ENCODE measurements around the gene PEMT. TPM values are rescaled to one million over a fixed set of nuclear protein-coding genes. Genes with fewer than 3 reads are reported as not detected.

PEMT gene
- total RNA-seq, 2 donors from 2014 or later = 38.3 to 52.7 TPM

- no peaks in the 10 kb centered on the region for H3K9me3 ChIP-seq (ENCODE audit: control insufficient read depth, low read length)
Measured at GRCh38 chr17:17593222-17593620, 1.7 kb upstream of the PEMT start.

GRCh38 chr17:17590883-17591354 is 589 bp downstream of the PEMT start:
- H3K27ac Mint-ChIP-seq = peak overlapping the region; percentile 92
- no peaks in the 10 kb centered on the region for H3K27me3 Mint-ChIP-seq (ENCODE audit: insufficient read depth)
- Histone ChIP-seq H3K27me3 (ENCODE audit: control insufficient read depth, insufficient read depth, low read length, poor library complexity, severe bottlenecking) (no peaks in the 10 kb centered on the region), H3K9me3 (ENCODE audit: control insufficient read depth, low read length) (no peaks in the 10 kb centered on the region), H3K27ac (ENCODE audit: low read depth, low read length) (peak overlapping the region; percentile 24), H3K36me3 (ENCODE audit: control insufficient read depth, insufficient read depth, low read length) (no peaks in the 10 kb centered on the region), H3K4me3 (ENCODE audit: low read length) (peak overlapping the region; percentile 97), H3K4me1 (ENCODE audit: control insufficient read depth, insufficient read depth, low read length) (no peaks in the 10 kb centered on the region), H3K9ac (ENCODE audit: extremely low read depth, low read length, poor library complexity, severe bottlenecking) (peak overlapping the region; percentile 83)
- TF ChIP-seq CTCF (conservative IDR thresholded peaks at IDR 0.05) = no peak
- H3K9me3 Mint-ChIP-seq = no peaks in the 10 kb centered on the region
- no peak for DNase-seq
- WGBS, 2 experiments (ENCODE audit: insufficient coverage in 1 of 2, insufficient read length in 1 of 2) = 0 to 4% methylated on average over 5 to 21 of the region's 21 CpGs
- peaks cover 1% of the 10 kb centered on the region for H3K36me3 Mint-ChIP-seq (ENCODE audit: low read depth)
- H3K4me3 Mint-ChIP-seq = peak overlapping the region; percentile 89
- H3K4me1 Mint-ChIP-seq = peaks cover 10% of the 10 kb centered on the region

More at GRCh38 chr17:17593222-17593620, 1.7 kb upstream of the PEMT start:
- Histone ChIP-seq H3K9ac (ENCODE audit: extremely low read depth, low read length, poor library complexity, severe bottlenecking) (no peak overlapping the region), H3K4me1 (ENCODE audit: control insufficient read depth, insufficient read depth, low read length) (no peaks in the 10 kb centered on the region), H3K27ac (ENCODE audit: low read depth, low read length) (no peak overlapping the region), H3K36me3 (ENCODE audit: control insufficient read depth, insufficient read depth, low read length) (no peaks in the 10 kb centered on the region), H3K4me3 (ENCODE audit: low read length) (peak overlapping the region; percentile 97), H3K27me3 (ENCODE audit: control insufficient read depth, insufficient read depth, low read length, poor library complexity, severe bottlenecking) (no peaks in the 10 kb centered on the region)
- H3K27me3 Mint-ChIP-seq (ENCODE audit: insufficient read depth) = no peaks in the 10 kb centered on the region
- 93 to 98% methylated on average over 6 of the region's 6 CpGs for WGBS, 2 experiments (ENCODE audit: insufficient coverage in 1 of 2, insufficient read length in 1 of 2)
- no peak for TF ChIP-seq CTCF (conservative IDR thresholded peaks at IDR 0.05)
- H3K36me3 Mint-ChIP-seq (ENCODE audit: low read depth) = no peaks in the 10 kb centered on the region
- H3K9me3 Mint-ChIP-seq = no peaks in the 10 kb centered on the region
- peaks cover 10% of the 10 kb centered on the region for H3K4me1 Mint-ChIP-seq
- peak overlapping the region; percentile 40 for H3K27ac Mint-ChIP-seq
- DNase-seq = no peak
- H3K4me3 Mint-ChIP-seq = peak overlapping the region; percentile 89

- 72 to 86% methylated on average over 11 of the region's 11 CpGs for WGBS, 2 experiments (ENCODE audit: insufficient coverage in 1 of 2, insufficient read length in 1 of 2)
- Mint-ChIP-seq H3K27ac (no peak overlapping the region), H3K36me3 (ENCODE audit: low read depth) (peaks cover 1% of the 10 kb centered on the region), H3K27me3 (ENCODE audit: insufficient read depth) (no peaks in the 10 kb centered on the region), H3K4me1 (peaks cover 10% of the 10 kb centered on the region), H3K4me3 (peak overlapping the region; percentile 89), H3K9me3 (no peaks in the 10 kb centered on the region)
- Histone ChIP-seq H3K4me1 (ENCODE audit: control insufficient read depth, insufficient read depth, low read length) (no peaks in the 10 kb centered on the region), H3K4me3 (ENCODE audit: low read length) (peak overlapping the region; percentile 97), H3K36me3 (ENCODE audit: control insufficient read depth, insufficient read depth, low read length) (no peaks in the 10 kb centered on the region), H3K9me3 (ENCODE audit: control insufficient read depth, low read length) (no peaks in the 10 kb centered on the region), H3K9ac (ENCODE audit: extremely low read depth, low read length, poor library complexity, severe bottlenecking) (peak overlapping the region; percentile 83), H3K27ac (ENCODE audit: low read depth, low read length) (no peak overlapping the region), H3K27me3 (ENCODE audit: control insufficient read depth, insufficient read depth, low read length, poor library complexity, severe bottlenecking) (no peaks in the 10 kb centered on the region)
- DNase-seq = peak; percentile 62
- no peak for TF ChIP-seq CTCF (conservative IDR thresholded peaks at IDR 0.05)
Measured at GRCh38 chr17:17590141-17590751, 1.3 kb downstream of the PEMT start.
